DND-41 (cell line): ENCODE results near the gene HNRNPUL1.
"Not testable (repeated sequence)": the region's sequence is repeated elsewhere in the genome, so short reads cannot be mapped to it uniquely, and the experiment has no call there.

Experiments
- CTCF ChIP-seq: IDR thresholded peaks from 2 replicates; pipeline ENCODE4 v1.5.1; 2012; ENCODE audit warnings: borderline replicate concordance, low read length, moderate library complexity, mild to moderate bottlenecking; ENCODE audit not compliant: poor library complexity, severe bottlenecking; ENCODE audit errors: extremely low read depth
- EZH2 ChIP-seq: IDR thresholded peaks from 3 replicates; pipeline ENCODE4 v1.6.1; 2012; ENCODE audit warnings: borderline replicate concordance, low read depth, mild to moderate bottlenecking, moderate library complexity, low read length, inconsistent platforms; ENCODE audit not compliant: severe bottlenecking

GRCh38 chr19:41229338-41229737 lies 34.8 kb upstream of the HNRNPUL1 start:
- TF ChIP-seq CTCF, EZH2: not testable (repeated sequence)
